ENCODE measurements around the gene DAAM1. TPM values are rescaled to one million over a fixed set of nuclear protein-coding genes. Genes with fewer than 3 reads are reported as not detected.

DAAM1 gene
- total and polyA plus RNA-seq, 7 donors, result 5.7 to 37.1 (median 8.9) TPM

DNA sequence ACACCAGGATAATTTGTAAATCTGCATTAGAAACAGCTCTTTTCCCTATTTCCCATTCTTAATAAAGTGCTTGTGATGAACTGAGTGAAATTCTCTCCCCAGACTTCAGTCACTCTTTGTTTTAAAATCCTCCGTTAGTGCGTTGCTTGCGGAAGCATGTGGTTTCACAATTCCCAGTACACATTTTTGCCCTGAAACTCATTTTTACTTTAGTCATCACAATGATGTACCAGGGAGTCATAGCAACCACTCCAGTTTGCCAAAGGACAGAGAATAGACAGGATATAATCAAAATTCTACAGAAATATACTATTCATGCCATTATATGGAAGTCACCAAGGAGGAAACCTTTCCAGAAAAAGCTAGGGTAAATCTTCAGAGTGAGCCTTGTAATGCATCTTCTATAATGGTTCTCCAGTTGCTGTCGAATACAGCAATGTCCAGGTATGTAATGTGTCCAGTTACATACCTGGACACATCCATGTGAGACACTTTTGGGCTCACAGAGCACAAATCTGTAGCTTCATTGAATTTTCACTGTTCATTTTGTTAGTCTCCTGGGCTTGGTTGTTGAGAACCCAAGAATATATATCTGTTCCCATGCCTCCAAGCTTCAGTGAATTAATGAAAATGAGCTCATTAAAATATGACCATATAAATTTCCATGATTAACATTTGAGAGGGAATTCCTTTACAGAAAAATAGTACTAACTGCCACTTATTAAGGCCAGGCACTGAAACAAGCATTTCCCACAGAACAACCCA is 219.0 kb downstream of the DAAM1 start:
- Histone ChIP-seq H3K27me3 (ENCODE audit: insufficient read depth in 3 of 3, low read length in 2 of 3) (no peaks in the 10 kb centered on the region), H3K4me3 (no peak overlapping the region), H3K4me1 (no peaks in the 10 kb centered on the region), H3K27ac (peak overlapping the region; percentile 51), H3K36me3 (ENCODE audit: insufficient read depth in 1 of 2, low read depth in 1 of 2) (no peaks in the 10 kb centered on the region), H3K9me3 (no peaks in the 10 kb centered on the region)
- peak in 2 of 4 donors; percentile 42 to 53 for ATAC-seq
- WGBS, 3 donors, result 62 to 80% (median 70%) methylated on average over 4 of the region's 4 CpGs
- intact Hi-C loops (cut with DNase I), result no loop called here
- no peak for DNase-seq
- TF ChIP-seq, protein P1, sequence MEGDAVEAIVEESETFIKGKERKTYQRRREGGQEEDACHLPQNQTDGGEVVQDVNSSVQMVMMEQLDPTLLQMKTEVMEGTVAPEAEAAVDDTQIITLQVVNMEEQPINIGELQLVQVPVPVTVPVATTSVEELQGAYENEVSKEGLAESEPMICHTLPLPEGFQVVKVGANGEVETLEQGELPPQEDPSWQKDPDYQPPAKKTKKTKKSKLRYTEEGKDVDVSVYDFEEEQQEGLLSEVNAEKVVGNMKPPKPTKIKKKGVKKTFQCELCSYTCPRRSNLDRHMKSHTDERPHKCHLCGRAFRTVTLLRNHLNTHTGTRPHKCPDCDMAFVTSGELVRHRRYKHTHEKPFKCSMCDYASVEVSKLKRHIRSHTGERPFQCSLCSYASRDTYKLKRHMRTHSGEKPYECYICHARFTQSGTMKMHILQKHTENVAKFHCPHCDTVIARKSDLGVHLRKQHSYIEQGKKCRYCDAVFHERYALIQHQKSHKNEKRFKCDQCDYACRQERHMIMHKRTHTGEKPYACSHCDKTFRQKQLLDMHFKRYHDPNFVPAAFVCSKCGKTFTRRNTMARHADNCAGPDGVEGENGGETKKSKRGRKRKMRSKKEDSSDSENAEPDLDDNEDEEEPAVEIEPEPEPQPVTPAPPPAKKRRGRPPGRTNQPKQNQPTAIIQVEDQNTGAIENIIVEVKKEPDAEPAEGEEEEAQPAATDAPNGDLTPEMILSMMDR (IDR thresholded peaks at IDR 0.05), result no peak

DNA sequence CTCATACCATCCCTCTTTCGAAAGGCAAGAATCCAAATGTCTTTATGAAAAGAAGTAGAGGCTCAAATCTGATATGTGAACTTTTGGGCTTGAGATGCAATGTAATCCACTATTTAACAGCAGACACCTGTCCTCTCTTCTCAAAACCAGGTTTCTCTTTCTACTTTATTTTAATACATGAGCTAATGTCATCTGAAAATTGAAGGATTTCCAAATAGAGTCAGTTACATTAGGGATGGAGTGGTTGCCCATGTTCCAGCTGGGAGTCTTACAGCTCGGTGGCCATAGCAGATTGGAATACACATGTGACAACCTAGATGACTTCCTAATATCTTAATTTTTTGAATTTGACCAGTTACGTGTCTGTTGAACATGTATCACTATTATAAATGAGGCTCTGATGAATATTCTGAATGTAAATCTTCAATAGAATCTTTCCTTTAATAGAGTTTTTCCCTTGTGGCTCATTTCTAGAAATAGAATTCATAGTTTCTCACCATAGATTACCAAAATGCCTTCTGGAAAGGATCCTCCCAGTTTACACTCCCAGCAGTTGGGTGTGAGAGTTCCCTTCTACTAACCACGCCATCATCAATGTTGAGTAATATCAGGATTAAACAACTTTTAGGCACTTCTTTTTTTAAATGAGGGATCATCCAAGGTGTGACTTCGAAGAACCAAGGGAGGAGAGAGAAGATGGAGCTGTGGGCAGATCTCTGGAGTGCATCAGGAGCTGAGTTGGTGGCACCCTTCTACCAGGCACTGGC is 227.6 kb downstream of the DAAM1 start:
- TF ChIP-seq, protein P1 (IDR thresholded peaks at IDR 0.05), result no peak
- Histone ChIP-seq H3K27me3 (ENCODE audit: insufficient read depth in 3 of 3, low read length in 2 of 3) (no peaks in the 10 kb centered on the region), H3K9me3 (no peaks in the 10 kb centered on the region), H3K4me1 (peaks cover 4% of the 10 kb centered on the region), H3K4me3 (no peak overlapping the region), H3K36me3 (ENCODE audit: insufficient read depth in 1 of 2, low read depth in 1 of 2) (peaks cover 0 to 4% of the 10 kb centered on the region in 2 donors), H3K27ac (no peak overlapping the region)
- 55 to 68% (median 56%) methylated on average over 5 of the region's 5 CpGs for WGBS, 3 donors
- DNase-seq, result no peak
- intact Hi-C loops (cut with DNase I), result no loop called here
- ATAC-seq, result peak in 2 of 4 donors; percentile 65 to 84

DNA sequence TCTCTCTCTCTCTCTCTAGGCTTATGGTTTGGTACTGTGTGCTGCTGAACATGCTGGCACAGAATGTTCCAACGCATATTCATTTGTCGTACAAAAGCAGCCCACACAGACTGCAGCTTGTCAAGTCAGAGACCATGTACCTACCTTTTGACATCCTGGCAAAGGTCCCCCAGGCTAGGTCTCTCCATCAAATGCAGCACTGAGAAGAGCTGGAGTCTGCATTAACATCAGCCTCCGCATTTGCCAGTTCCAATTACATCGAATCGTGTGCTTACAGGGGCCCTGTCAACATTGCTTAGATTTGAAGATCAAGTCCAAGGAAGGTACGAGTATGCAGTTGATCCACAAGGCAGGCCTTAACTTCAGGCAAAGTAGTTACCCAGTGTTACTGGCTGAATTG is 228.8 kb downstream of the DAAM1 start:
- H3K27ac ChIP-seq, result no peak overlapping the region
- H3K9me3 ChIP-seq, result no peaks in the 10 kb centered on the region
- peaks cover 4% of the 10 kb centered on the region for H3K4me1 ChIP-seq
- DNase-seq (no peak), ATAC-seq (no peak)
- no peaks in the 10 kb centered on the region for H3K27me3 ChIP-seq (ENCODE audit: insufficient read depth in 3 of 3, low read length in 2 of 3)
- H3K4me3 ChIP-seq, result no peak overlapping the region
- 67 to 72% (median 70%) methylated on average over 6 of the region's 6 CpGs for WGBS, 3 donors
- H3K36me3 ChIP-seq (ENCODE audit: insufficient read depth in 1 of 2, low read depth in 1 of 2), result peaks cover 0 to 4% of the 10 kb centered on the region in 2 donors
- TF ChIP-seq, protein P1 (IDR thresholded peaks at IDR 0.05), result no peak
- intact Hi-C loops (cut with DNase I), result no loop called here

DNA sequence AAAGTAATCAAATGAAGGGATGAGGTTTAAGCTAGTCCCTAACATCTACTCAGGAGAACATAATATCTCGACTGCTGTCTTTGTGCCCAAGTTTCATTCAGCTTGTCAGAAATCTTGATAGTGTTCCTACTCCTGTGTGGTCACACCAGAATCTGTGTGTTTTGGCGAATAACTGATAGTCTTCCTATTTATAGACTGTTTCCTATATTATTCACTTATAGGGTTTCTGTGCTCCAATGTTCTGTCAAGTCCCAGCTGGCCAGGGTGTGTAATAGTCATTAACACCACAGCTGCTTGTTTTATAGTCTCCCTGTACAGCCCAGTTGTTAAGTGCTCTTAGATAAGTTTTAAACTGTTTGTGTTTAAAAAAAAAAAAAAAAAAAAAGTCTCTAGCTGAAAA is 230.8 kb downstream of the DAAM1 start:
- no peaks in the 10 kb centered on the region for H3K9me3 ChIP-seq
- H3K4me1 ChIP-seq, result peaks cover 4% of the 10 kb centered on the region
- no peak for ATAC-seq
- no peak overlapping the region for H3K27ac ChIP-seq
- no peak for DNase-seq
- TF ChIP-seq, protein P1 (IDR thresholded peaks at IDR 0.05), result no peak
- no peaks in the 10 kb centered on the region for H3K27me3 ChIP-seq (ENCODE audit: insufficient read depth in 3 of 3, low read length in 2 of 3)
- WGBS, 3 donors, result 60 to 70% (median 65%) methylated on average over 2 of the region's 2 CpGs
- H3K4me3 ChIP-seq, result no peak overlapping the region
- peaks cover 0 to 4% of the 10 kb centered on the region in 2 donors for H3K36me3 ChIP-seq (ENCODE audit: insufficient read depth in 1 of 2, low read depth in 1 of 2)
- intact Hi-C loops (cut with DNase I), result no loop called here
